ENCODE data around the gene TOM1L1.

TOM1L1 gene

DNA sequence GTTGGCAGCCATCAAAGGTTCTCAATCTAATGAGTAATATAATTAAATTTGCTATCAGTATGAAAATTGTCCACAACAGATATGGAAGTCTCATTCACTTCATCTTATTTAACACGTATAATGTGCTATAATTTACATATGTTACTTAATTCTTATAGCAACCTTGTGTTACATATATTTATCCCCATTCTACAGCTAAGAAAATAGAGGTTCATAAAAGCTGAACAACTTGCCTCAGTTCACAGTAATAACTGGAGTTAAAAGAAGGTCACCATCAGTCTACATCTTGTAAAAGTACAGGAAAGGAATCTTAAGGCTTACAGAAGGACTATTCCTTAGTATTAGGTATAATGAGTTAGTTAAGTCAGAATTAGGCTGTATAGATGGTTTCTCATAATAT is 95.8 kb downstream of the TOM1L1 start:
- no peak for DNase-seq

DNA sequence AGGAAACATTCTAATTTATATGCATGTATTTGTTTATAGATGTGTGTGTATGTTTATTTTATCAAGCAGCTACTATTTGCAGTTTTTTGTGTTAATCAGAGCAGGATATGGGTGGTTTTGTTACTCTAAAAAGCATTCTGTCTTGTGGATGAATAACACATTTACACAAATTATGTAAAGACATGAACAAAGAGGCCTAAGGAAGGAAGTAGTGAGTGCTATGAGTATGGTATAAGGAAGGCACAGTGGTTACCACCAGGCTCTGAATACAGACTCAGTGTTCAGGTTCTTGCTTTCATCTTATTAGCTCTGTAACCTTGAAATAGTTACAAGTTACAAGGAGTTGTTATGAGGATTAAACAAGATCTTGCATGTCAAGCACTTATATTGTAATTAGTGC is 101.8 kb downstream of the TOM1L1 start:
- DNase-seq, result no peak

DNA sequence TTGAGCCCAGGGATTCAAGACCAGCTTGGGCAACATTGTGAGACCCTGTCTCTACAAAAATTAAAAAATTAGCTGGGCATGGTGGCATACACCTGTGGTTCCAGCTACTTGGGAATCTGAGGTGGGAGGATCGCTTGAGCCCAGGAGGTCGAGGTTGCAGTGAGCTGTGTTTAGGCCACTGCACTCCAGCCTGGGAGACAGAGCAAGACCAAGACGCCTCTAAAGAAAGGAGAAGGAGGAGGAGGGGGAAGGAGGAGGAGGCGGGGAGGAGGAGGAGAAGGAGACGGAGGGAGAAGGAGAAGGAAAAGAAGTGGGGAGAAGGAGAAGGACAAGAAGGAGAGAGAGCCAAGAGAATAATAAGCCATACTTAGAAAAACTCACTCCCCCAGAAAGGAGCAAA is 103.8 kb downstream of the TOM1L1 start:
- no peak for DNase-seq

DNA sequence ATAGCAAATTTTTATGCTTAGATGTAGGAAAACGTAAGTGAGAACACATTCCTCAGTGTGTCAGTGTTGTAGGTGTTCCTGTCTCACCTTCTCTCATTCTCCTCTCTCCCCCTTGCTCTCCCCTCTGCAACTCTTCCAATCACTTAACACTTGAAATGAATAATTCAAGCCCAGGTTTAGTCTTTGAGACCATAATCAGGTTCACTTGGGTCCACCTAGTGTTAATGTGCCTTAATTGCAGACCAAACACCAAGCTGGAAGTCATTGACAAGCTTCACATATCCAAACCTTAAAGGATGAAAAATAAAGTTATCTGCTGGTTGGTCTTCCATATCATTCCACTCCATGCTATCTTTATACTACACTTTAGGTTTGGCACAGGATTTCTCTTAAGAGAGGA is 104.9 kb downstream of the TOM1L1 start:
- peak; percentile 11 for DNase-seq
